GM15510 (cell line): ENCODE measurements around the gene IDS.

ENCODE experiments used
- POLR2A ChIP-seq: IDR thresholded peaks from 3 replicates; pipeline ENCODE4 v1.6.1; 2011; ENCODE audit warnings: borderline replicate concordance; ENCODE audit not compliant: insufficient read length; ENCODE audit errors: extremely low read depth

IDS gene

GRCh38 chrX:149515954-149516602 lies 11.0 kb upstream of the IDS start:
- no peak for TF ChIP-seq POLR2A

GRCh38 chrX:149513825-149514428 lies 8.8 kb upstream of the IDS start:
- no peak for TF ChIP-seq POLR2A

GRCh38 chrX:149512225-149512885 lies 7.2 kb upstream of the IDS start:
- TF ChIP-seq POLR2A, result no peak

GRCh38 chrX:149511081-149511480 lies 6.0 kb upstream of the IDS start:
- TF ChIP-seq POLR2A, result no peak

GRCh38 chrX:149510386-149510785 lies 5.3 kb upstream of the IDS start:
- TF ChIP-seq POLR2A, result no peak

- TF ChIP-seq POLR2A, result no peak
Measured at GRCh38 chrX:149508467-149508866, 3.4 kb upstream of the IDS start.

GRCh38 chrX:149506349-149506748 lies 1.2 kb upstream of the IDS start:
- TF ChIP-seq POLR2A, result no peak

GRCh38 chrX:149505671-149506070 lies 565 bp upstream of the IDS start:
- TF ChIP-seq POLR2A, result no peak

GRCh38 chrX:149504226-149504914 lies 736 bp downstream of the IDS start:
- no peak for TF ChIP-seq POLR2A

GRCh38 chrX:149499766-149500165 lies 5.3 kb downstream of the IDS start:
- no peak for TF ChIP-seq POLR2A

GRCh38 chrX:149498767-149499166 lies 6.3 kb downstream of the IDS start:
- no peak for TF ChIP-seq POLR2A

GRCh38 chrX:149497626-149498025 lies 7.5 kb downstream of the IDS start:
- no peak for TF ChIP-seq POLR2A

- TF ChIP-seq POLR2A, result no peak
Measured at GRCh38 chrX:149497054-149497453, 8.1 kb downstream of the IDS start.

GRCh38 chrX:149495573-149496071 lies 9.5 kb downstream of the IDS start:
- TF ChIP-seq POLR2A, result no peak

GRCh38 chrX:149494844-149495565 lies 10.1 kb downstream of the IDS start:
- no peak for TF ChIP-seq POLR2A
